GM12875 (cell line): ENCODE data around the gene LIPA.
"Not testable (repeated sequence)": the region's sequence is repeated elsewhere in the genome, so short reads cannot be mapped to it uniquely, and the experiment has no call there.

Experiments
- H3K4me3 ChIP-seq: one replicate; pipeline ENCODE4 v1.5.1; 2011; ENCODE audit warnings: low read depth, low read length, control low read depth
- TF ChIP-seq, protein P1 (sequence below): IDR thresholded peaks from 2 replicates; pipeline ENCODE4 v1.5.1; 2011; ENCODE audit warnings: low read depth, mild to moderate bottlenecking, control low read depth, inconsistent platforms, low read length, moderate library complexity, borderline replicate concordance; ENCODE audit not compliant: insufficient read depth

LIPA gene

DNA sequence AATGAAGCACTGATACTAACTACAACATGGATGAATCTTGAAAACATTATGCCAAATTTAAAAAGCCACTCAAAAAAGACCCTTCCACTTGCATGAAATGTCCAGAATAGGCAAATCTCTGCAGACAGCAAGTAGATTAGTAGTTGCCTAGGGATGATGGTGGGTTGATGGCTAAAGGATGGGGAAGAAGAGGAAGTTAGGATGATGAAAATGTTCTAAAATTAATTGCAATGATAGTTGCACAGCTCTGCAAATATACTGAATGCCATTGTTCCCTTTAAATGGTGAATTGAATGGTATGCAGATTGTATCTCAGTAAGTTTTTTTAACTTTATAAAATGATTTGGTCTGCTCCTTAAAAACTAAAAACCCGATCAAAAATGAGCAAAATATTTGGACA lies 7.3 kb upstream of the LIPA start:
- TF ChIP-seq, protein P1, sequence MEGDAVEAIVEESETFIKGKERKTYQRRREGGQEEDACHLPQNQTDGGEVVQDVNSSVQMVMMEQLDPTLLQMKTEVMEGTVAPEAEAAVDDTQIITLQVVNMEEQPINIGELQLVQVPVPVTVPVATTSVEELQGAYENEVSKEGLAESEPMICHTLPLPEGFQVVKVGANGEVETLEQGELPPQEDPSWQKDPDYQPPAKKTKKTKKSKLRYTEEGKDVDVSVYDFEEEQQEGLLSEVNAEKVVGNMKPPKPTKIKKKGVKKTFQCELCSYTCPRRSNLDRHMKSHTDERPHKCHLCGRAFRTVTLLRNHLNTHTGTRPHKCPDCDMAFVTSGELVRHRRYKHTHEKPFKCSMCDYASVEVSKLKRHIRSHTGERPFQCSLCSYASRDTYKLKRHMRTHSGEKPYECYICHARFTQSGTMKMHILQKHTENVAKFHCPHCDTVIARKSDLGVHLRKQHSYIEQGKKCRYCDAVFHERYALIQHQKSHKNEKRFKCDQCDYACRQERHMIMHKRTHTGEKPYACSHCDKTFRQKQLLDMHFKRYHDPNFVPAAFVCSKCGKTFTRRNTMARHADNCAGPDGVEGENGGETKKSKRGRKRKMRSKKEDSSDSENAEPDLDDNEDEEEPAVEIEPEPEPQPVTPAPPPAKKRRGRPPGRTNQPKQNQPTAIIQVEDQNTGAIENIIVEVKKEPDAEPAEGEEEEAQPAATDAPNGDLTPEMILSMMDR: no peak
- no peak overlapping the region for H3K4me3 ChIP-seq

DNA sequence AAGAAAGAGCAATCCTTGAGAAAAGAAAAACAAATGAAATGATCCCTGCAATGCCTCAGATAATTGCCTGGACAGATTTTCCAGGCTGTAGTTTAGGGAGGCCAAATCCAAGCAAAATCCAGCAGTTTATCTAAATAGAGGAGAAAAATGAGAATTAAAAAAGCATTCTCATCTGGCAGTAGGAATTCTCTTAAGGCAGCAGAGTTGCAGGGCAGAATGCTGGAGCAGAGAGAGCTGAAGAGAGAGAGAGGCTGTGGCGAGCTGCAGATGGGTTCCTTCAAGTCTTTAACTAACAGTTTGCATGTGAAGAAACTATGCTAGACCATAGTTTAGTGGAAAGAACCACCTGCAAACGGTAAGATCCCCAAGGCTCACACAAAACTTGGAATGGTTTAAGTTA lies 6.0 kb upstream of the LIPA start:
- no peak overlapping the region for H3K4me3 ChIP-seq
- TF ChIP-seq, protein P1: no peak

DNA sequence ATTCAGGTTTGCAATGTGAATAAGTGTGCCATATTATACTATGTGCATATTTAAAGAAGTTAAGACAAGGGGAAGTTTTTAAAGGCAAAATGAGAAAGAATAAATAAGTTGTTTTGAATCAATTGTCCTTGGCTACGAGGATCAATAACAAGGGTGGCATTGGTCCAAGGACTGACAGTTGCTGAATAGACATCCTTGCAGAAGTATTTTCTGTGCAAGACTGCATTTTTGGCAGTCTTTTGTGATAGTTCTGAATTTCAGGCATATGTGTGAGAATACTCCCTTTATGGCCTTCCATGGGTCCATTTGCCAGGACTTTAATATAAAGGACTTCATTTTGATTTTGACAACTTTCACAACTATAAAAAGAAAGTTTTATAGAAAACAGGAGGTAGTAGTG lies 5.4 kb upstream of the LIPA start:
- H3K4me3 ChIP-seq: no peak overlapping the region
- TF ChIP-seq, protein P1: no peak

DNA sequence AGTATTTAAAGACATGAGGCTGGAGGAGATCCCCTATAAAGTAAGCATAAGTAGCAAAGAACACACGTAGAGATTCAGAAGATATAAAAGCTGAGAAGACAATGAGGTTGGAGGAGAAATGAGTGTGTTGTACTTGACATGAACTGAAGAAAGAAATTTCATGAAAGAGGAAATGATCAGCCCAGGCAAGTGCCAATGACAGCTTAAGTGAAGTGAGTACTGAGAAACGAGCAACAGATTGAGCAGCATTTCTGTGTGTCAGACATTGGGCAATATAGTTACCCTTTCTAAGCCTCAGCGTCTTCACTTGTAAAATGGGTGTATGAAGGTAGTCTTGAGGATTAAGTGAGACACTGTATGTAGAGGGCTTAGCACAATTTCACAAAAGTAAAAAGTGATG lies 4.8 kb upstream of the LIPA start:
- H3K4me3 ChIP-seq: no peak overlapping the region
- TF ChIP-seq, protein P1: no peak

DNA sequence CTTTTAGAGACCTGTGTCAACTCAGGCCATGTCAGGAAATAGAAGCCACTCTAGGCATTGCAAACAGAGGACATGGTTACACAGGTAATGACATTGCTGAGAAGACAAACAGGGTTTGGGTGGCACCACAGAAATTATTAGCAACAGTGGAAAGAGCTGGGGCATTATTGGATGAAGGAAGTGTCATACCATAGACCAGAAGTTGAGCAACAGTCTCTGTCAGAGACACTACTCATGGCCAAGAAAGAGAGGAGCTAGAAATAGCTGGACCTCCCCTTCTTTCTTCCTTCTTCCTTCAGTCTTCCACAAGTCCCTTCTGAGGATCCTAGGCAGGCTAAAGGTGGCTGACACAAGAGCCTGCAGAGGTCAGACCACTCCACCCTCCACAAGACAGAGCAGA lies 4.2 kb upstream of the LIPA start:
- TF ChIP-seq, protein P1: no peak

DNA sequence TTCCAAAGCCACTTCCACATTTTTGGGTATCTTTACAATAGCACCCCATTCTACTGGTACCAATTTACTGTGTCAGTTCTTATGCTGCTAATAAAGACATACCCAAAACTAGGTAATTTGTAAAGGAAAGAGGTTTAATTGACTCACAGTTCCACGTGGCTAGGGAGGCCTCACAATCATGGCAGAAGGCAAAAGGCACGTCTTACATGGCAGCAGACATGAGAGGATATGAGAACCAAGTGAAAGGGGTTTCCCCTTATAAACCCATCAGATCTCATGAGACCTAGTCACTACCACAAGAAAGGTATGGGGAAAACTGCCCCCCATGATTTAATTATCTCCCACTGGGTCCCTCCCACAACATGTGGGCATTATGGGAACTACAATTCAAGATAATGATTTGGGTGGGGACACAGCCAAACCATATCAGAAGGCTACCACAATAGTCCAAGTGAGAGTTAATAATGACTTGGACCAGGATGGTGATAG lies 3.6 kb upstream of the LIPA start:
- H3K4me3 ChIP-seq: not testable (repeated sequence)

More for the DNA sequence above, 4.2 kb upstream of the LIPA start:
- H3K4me3 ChIP-seq: no peak overlapping the region

DNA sequence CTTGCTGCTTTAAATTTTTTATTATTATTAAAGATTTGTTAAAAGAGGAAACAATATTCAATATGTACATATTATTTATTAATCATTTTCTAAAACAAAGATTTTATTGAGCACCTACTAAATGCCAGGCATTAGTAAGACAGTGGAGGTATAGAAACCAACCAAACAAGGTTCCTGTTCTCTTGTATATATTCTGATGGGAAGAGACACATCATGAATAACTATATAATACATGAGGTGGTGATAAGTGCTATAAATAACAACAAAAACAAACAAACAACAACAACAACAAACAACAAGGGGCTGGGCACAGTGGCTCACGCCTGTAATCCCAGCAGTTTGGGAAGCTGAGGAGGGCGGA lies 630 bp upstream of the LIPA start:
- TF ChIP-seq, protein P1: no peak
- H3K4me3 ChIP-seq: no peak overlapping the region

DNA sequence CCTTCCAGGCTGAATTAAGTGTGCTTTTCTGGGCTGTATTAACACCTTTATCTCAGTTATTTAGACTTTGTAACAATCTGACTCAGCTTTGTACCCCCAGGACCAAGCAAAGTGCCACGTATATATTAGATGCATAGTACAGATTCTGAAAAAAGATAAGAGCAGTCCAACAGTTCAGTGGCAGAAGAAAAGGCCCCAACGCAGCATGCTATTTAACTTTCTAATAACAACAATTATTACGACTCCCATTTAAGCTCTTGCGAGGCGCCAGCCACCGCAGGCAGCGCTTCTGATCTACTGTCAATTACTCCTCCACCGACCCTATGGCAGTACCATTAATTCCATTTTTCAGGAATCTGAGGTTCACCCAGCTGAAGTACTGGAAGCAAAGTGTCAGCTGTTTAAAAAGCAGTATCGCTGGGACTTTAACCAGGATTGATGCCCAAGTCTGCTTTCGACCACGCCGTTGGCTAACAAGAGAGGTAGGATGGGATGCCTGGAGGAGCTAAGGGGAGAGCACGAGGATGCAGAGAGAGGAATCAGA lies 638 bp downstream of the LIPA start:
- TF ChIP-seq, protein P1: no peak

More for the DNA sequence above, 638 bp downstream of the LIPA start:
- H3K4me3 ChIP-seq: peak overlapping the region; percentile 87
